ENCODE measurements around the gene TMEM259. TPM values are rescaled to one million over a fixed set of nuclear protein-coding genes. Genes with fewer than 3 reads are reported as not detected.
A peak's percentile ranks its signal among the peaks of the same experiment; 100 is the strongest.

Gene TMEM259
- total and polyA plus RNA-seq, 2 of the 13 experiments (the other 11 are each of a cell fraction or from before 2014, with no cell fraction given): 64.7 to 164 TPM

DNA sequence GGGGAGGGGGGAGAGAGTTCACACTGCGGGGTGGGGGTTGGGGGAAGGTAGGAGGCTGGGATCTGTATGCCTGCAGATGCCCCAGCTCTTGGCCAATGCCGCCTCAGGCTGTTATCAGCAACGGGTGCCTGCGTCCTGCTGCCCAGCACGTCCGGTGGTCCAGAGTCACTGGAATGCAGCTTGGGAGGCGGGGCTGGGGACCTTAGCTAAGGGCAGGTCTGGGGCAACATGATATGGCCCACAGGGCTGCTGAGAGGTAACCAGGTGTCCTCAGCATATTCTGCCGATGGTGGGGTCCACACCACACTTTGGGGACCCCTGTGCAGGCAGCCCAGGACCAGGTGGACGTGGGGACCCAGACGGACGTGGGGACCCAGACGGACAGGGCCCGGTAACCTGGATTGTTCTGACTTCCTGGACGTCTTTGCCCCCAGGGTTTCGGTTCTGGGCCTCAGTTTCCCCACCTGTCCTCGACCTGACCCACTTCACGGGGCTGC lies 45.4 kb upstream of the TMEM259 start (continued):
- no peak for TF ChIP-seq NFYB (CRISPR knock-in tag; IDR thresholded peaks at IDR 0.05)
- TF ChIP-seq ZNF766 (CRISPR knock-in tag; IDR thresholded peaks at IDR 0.05; ENCODE audit: borderline replicate concordance): no peak
- TF ChIP-seq ARNT2 (CRISPR knock-in tag; IDR thresholded peaks at IDR 0.05; ENCODE audit: low read depth): no peak
- no peak for TF ChIP-seq ZNF251 (CRISPR knock-in tag; IDR thresholded peaks at IDR 0.05)
- no peak for TF ChIP-seq ZBTB7A (CRISPR knock-in tag; IDR thresholded peaks at IDR 0.05)
- TF ChIP-seq ELF3 (CRISPR knock-in tag; IDR thresholded peaks at IDR 0.05): no peak
- TF ChIP-seq ZNF564 (CRISPR knock-in tag; IDR thresholded peaks at IDR 0.05): no peak
- no peak for TF ChIP-seq ZNF570 (CRISPR knock-in tag; IDR thresholded peaks at IDR 0.05; ENCODE audit: borderline replicate concordance)
- TF ChIP-seq ZIK1 (CRISPR knock-in tag; IDR thresholded peaks at IDR 0.05; ENCODE audit: borderline replicate concordance, low read depth): 0 out of 2 replicates have a peak, but pooled peaks have one; percentile 44
- no peak for TF ChIP-seq ZNF367 (CRISPR knock-in tag; IDR thresholded peaks at IDR 0.05; ENCODE audit: borderline replicate concordance)
- no peak for TF ChIP-seq NR3C1 (CRISPR knock-in tag; IDR thresholded peaks at IDR 0.05)
- TF ChIP-seq ZNF790 (CRISPR knock-in tag; IDR thresholded peaks at IDR 0.05; ENCODE audit: borderline replicate concordance): no peak
- TF ChIP-seq, protein P1, sequence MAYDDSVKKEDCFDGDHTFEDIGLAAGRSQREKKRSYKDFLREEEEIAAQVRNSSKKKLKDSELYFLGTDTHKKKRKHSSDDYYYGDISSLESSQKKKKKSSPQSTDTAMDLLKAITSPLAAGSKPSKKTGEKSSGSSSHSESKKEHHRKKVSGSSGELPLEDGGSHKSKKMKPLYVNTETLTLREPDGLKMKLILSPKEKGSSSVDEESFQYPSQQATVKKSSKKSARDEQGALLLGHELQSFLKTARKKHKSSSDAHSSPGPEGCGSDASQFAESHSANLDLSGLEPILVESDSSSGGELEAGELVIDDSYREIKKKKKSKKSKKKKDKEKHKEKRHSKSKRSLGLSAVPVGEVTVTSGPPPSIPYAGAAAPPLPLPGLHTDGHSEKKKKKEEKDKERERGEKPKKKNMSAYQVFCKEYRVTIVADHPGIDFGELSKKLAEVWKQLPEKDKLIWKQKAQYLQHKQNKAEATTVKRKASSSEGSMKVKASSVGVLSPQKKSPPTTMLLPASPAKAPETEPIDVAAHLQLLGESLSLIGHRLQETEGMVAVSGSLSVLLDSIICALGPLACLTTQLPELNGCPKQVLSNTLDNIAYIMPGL (CRISPR knock-in tag; IDR thresholded peaks at IDR 0.05; ENCODE audit: borderline replicate concordance in 1 of 2, low read depth in 1 of 2): 0 out of 4 replicates have a peak, but pooled peaks of 1 of the 2 experiments have one; percentile 44
- TF ChIP-seq CHCHD3 (CRISPR knock-in tag; IDR thresholded peaks at IDR 0.05): no peak
- no peak for TF ChIP-seq ATF7 (IDR thresholded peaks at IDR 0.05)
- no peak; the same call in 1 of the 2 replicates for TF ChIP-seq ATF7 (CRISPR knock-in tag; IDR thresholded peaks at IDR 0.05)
- no peak for TF ChIP-seq RBAK (CRISPR knock-in tag; IDR thresholded peaks at IDR 0.05)
- no peak for TF ChIP-seq ZNF678 (CRISPR knock-in tag; IDR thresholded peaks at IDR 0.05)
- TF ChIP-seq, protein P2, sequence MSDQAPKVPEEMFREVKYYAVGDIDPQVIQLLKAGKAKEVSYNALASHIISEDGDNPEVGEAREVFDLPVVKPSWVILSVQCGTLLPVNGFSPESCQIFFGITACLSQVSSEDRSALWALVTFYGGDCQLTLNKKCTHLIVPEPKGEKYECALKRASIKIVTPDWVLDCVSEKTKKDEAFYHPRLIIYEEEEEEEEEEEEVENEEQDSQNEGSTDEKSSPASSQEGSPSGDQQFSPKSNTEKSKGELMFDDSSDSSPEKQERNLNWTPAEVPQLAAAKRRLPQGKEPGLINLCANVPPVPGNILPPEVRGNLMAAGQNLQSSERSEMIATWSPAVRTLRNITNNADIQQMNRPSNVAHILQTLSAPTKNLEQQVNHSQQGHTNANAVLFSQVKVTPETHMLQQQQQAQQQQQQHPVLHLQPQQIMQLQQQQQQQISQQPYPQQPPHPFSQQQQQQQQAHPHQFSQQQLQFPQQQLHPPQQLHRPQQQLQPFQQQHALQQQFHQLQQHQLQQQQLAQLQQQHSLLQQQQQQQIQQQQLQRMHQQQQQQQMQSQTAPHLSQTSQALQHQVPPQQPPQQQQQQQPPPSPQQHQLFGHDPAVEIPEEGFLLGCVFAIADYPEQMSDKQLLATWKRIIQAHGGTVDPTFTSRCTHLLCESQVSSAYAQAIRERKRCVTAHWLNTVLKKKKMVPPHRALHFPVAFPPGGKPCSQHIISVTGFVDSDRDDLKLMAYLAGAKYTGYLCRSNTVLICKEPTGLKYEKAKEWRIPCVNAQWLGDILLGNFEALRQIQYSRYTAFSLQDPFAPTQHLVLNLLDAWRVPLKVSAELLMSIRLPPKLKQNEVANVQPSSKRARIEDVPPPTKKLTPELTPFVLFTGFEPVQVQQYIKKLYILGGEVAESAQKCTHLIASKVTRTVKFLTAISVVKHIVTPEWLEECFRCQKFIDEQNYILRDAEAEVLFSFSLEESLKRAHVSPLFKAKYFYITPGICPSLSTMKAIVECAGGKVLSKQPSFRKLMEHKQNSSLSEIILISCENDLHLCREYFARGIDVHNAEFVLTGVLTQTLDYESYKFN (CRISPR knock-in tag; conservative IDR thresholded peaks at IDR 0.05): peak; percentile 50; the same call in 1 of the 2 replicates
- no peak for TF ChIP-seq CEBPZ (IDR thresholded peaks at IDR 0.05; ENCODE audit: low read length)
- no peak for TF ChIP-seq FOXA3 (CRISPR knock-in tag; IDR thresholded peaks at IDR 0.05)
- TF ChIP-seq ZFP90 (CRISPR knock-in tag; IDR thresholded peaks at IDR 0.05; ENCODE audit: borderline replicate concordance): peak; percentile 60; the same call in 1 of the 2 replicates
- peak; percentile 66 for TF ChIP-seq POLR2G (IDR thresholded peaks at IDR 0.05; ENCODE audit: low read depth, low read length)

Measured in HepG2 (cell line).